PC-3 (cell line): ENCODE data around the gene MBOAT1.

ENCODE experiments used
- EZH2 ChIP-seq: fragments of 300-600 bp; sonication (generic); IDR thresholded peaks from one replicate; pipeline ENCODE4 v1.6.1; 2017; ENCODE audit warnings: antibody characterized with exemption, mild to moderate bottlenecking, low read length; ENCODE audit not compliant: unreplicated experiment
- TF ChIP-seq, protein P1 (sequence below): fragments of 300-600 bp; sonication (generic); conservative IDR thresholded peaks from 2 replicates; pipeline ENCODE4 v1.5.1; 2017; ENCODE audit warnings: antibody characterized with exemption, low read depth, mild to moderate bottlenecking, low read length

DNA sequence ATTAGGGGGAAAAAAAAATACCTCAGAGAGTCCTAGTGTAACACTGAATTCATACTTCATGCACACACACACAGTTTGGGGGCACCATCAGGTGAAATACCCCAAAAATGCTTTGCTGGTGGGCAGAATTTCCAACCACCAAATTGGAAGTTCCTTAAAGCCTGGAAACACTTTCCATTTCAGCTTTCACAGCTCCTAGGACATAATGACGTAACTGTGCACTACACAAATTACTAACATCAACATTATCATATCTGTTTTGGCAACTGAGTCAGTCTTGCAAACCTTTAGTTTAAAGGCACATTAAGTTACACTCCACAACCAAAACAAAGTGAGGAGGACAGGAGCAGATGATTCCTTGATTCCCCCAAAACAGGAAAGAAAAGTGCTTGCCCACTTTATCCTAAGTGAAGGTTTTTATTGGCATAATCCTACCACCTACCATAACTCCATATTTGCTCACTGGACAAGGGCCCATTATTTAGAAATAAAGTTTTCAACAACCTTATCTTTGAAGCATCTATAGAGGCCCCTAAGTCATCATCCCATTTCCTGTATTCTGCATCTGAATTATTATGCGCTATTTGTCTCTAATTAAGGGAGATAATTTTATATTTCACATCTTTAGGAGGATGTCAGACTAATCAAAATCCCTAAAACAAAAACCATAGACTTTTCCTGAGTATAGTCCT is 3.4 kb downstream of the MBOAT1 start:
- TF ChIP-seq, protein P1, sequence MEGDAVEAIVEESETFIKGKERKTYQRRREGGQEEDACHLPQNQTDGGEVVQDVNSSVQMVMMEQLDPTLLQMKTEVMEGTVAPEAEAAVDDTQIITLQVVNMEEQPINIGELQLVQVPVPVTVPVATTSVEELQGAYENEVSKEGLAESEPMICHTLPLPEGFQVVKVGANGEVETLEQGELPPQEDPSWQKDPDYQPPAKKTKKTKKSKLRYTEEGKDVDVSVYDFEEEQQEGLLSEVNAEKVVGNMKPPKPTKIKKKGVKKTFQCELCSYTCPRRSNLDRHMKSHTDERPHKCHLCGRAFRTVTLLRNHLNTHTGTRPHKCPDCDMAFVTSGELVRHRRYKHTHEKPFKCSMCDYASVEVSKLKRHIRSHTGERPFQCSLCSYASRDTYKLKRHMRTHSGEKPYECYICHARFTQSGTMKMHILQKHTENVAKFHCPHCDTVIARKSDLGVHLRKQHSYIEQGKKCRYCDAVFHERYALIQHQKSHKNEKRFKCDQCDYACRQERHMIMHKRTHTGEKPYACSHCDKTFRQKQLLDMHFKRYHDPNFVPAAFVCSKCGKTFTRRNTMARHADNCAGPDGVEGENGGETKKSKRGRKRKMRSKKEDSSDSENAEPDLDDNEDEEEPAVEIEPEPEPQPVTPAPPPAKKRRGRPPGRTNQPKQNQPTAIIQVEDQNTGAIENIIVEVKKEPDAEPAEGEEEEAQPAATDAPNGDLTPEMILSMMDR = no peak
- TF ChIP-seq EZH2 = no peak
